ENCODE results near the gene PCIF1. TPM values are rescaled to one million over a fixed set of nuclear protein-coding genes. Genes with fewer than 3 reads are reported as not detected.

The PCIF1 gene
- total and polyA plus RNA-seq, 2 donors (not counting 3 experiments of a cell fraction or from before 2014, with no cell fraction given) = 26.4 to 27.2 TPM

DNA sequence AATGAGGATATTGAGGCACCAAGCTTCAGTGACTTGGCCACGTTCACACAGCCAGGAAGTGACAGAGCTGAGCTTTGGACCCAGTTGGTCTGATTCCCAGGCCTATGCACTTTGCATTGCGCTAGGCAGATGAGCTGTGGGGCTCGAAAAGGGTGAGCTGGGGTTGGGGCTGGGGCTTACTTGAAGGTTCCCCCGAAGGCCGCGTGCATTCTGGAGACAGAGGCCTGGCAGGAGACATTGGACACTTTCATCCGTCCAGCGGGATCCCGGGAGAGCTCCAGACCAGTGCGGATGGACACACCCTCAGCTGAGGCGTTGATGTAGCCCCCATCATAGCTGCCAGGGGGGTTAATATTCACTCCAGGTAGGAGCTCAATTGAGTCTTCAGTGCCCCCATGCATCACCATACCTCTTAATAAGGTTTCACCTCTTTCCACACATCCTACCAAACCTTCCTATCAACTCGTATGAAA is 25.1 kb upstream of the PCIF1 start:
- Histone ChIP-seq H2AFZ (ENCODE audit: low read depth, low read length) (no peak overlapping the region), H3K9me1 (replicated peaks; ENCODE audit: control insufficient read depth, extremely low read depth, insufficient read depth, low read length) (no peaks in the 10 kb centered on the region), H3K27ac (ENCODE audit: insufficient read depth, low read depth, low read length) (no peak overlapping the region), H3K4me2 (ENCODE audit: insufficient read depth, low read length) (no peak overlapping the region), H4K20me1 (replicated peaks; ENCODE audit: control insufficient read depth, extremely low read depth, insufficient read depth, low read length) (no peaks in the 10 kb centered on the region), H3K4me1 (ENCODE audit: control insufficient read depth, extremely low read depth, insufficient read depth, low read length) (peaks cover 25% of the 10 kb centered on the region), H3K9me3 (replicated peaks; ENCODE audit: control insufficient read depth, insufficient read depth, low read length) (no peaks in the 10 kb centered on the region), H3K4me3 (replicated peaks in 1 of 3; ENCODE audit: insufficient read depth in 1 of 3, low read depth in 1 of 3, low read length in 3 of 3) (no peak overlapping the region), H3K9ac (replicated peaks; ENCODE audit: extremely low read depth, insufficient read depth, low read length) (no peak overlapping the region), H3K79me2 (ENCODE audit: control insufficient read depth, insufficient read depth, low read length) (no peaks in the 10 kb centered on the region), H3K36me3 (ENCODE audit: control insufficient read depth in 2 of 2, extremely low read depth in 1 of 2, insufficient read depth in 2 of 2, low read length in 2 of 2) (peaks cover 0 to 14% of the 10 kb centered on the region in 2 experiments), H3K27me3 (ENCODE audit: control insufficient read depth in 2 of 2, insufficient read depth in 2 of 2, low read length in 2 of 2) (no peaks in the 10 kb centered on the region)
- intact Hi-C loops (cut with micrococcal nuclease) = no loop called here
- CTCF ChIA-PET = interaction anchor here (1.0 to 5.0 kb wide), 5 partner anchors 11 to 27 kb away, joined by 3 to 22 read pairs (median 9); partner anchors contain the start of genes CTSA, NEURL2 and PCIF1
- no TSS peak for BruUV-seq (replicated peaks)
- no peak for DNase-seq (ENCODE audit: low read depth, low spot score)
- no peak for TF ChIP-seq JUN (IDR thresholded peaks at IDR 0.05; ENCODE audit: borderline replicate concordance, insufficient read depth, insufficient read length, low read depth)
- no peak for TF ChIP-seq MYC (IDR thresholded peaks at IDR 0.05; ENCODE audit: low read depth, low read length)
- no peak for TF ChIP-seq POLR2AphosphoS5 (IDR thresholded peaks at IDR 0.05; ENCODE audit: insufficient read depth, low read depth, low read length)
- TF ChIP-seq, protein P1, sequence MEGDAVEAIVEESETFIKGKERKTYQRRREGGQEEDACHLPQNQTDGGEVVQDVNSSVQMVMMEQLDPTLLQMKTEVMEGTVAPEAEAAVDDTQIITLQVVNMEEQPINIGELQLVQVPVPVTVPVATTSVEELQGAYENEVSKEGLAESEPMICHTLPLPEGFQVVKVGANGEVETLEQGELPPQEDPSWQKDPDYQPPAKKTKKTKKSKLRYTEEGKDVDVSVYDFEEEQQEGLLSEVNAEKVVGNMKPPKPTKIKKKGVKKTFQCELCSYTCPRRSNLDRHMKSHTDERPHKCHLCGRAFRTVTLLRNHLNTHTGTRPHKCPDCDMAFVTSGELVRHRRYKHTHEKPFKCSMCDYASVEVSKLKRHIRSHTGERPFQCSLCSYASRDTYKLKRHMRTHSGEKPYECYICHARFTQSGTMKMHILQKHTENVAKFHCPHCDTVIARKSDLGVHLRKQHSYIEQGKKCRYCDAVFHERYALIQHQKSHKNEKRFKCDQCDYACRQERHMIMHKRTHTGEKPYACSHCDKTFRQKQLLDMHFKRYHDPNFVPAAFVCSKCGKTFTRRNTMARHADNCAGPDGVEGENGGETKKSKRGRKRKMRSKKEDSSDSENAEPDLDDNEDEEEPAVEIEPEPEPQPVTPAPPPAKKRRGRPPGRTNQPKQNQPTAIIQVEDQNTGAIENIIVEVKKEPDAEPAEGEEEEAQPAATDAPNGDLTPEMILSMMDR (IDR thresholded peaks at IDR 0.05; ENCODE audit: extremely low read depth in 1 of 2, insufficient read depth in 1 of 2, low read depth in 1 of 2, low read length in 2 of 2) = no peak
- no peak for TF ChIP-seq FOS (IDR thresholded peaks at IDR 0.05; ENCODE audit: borderline replicate concordance, insufficient read depth, low read length)
- TF ChIP-seq EZH2 (IDR thresholded peaks at IDR 0.05; ENCODE audit: borderline replicate concordance, low read depth, low read length, severe bottlenecking) = no peak
- TF ChIP-seq POLR2A (IDR thresholded peaks at IDR 0.05; ENCODE audit: low read depth, low read length) = no peak
- TF ChIP-seq, protein P2, sequence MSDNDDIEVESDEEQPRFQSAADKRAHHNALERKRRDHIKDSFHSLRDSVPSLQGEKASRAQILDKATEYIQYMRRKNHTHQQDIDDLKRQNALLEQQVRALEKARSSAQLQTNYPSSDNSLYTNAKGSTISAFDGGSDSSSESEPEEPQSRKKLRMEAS (IDR thresholded peaks at IDR 0.05; ENCODE audit: insufficient read depth, insufficient read length) = no peak
- TF ChIP-seq GATA2 (IDR thresholded peaks at IDR 0.05; ENCODE audit: insufficient read depth, insufficient read length, low read depth, low read length) = no peak
- POLR2A ChIA-PET = interaction anchor here (0.7 to 3.8 kb wide), 2 partner anchors 24 to 25 kb away, joined by 6 to 22 read pairs; partner anchors contain the start of gene PCIF1
- dilution Hi-C loops (cut with MboI; ENCODE audit: extremely low pct_ligation_motif_present, low sequenced_read_pairs) = no loop called here
- no peak for FAIRE-seq
